GM12801 (cell line): ENCODE data around the gene FAM149A.

ENCODE experiments used
- TF ChIP-seq, protein P1 (sequence below): IDR thresholded peaks from one replicate; pipeline ENCODE4 v1.5.1; 2011; ENCODE audit warnings: control low read depth; ENCODE audit not compliant: insufficient read length; ENCODE audit errors: extremely low read depth

Gene FAM149A

GRCh38 chr4:186196063-186196462 is 91.6 kb downstream of the FAM149A start:
- TF ChIP-seq, protein P1, sequence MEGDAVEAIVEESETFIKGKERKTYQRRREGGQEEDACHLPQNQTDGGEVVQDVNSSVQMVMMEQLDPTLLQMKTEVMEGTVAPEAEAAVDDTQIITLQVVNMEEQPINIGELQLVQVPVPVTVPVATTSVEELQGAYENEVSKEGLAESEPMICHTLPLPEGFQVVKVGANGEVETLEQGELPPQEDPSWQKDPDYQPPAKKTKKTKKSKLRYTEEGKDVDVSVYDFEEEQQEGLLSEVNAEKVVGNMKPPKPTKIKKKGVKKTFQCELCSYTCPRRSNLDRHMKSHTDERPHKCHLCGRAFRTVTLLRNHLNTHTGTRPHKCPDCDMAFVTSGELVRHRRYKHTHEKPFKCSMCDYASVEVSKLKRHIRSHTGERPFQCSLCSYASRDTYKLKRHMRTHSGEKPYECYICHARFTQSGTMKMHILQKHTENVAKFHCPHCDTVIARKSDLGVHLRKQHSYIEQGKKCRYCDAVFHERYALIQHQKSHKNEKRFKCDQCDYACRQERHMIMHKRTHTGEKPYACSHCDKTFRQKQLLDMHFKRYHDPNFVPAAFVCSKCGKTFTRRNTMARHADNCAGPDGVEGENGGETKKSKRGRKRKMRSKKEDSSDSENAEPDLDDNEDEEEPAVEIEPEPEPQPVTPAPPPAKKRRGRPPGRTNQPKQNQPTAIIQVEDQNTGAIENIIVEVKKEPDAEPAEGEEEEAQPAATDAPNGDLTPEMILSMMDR, result no peak

- TF ChIP-seq, protein P1, result no peak
Observed at GRCh38 chr4:186200516-186200915, 96.0 kb downstream of the FAM149A start.

GRCh38 chr4:186201010-186201409 is 96.5 kb downstream of the FAM149A start:
- TF ChIP-seq, protein P1, result no peak

DNA sequence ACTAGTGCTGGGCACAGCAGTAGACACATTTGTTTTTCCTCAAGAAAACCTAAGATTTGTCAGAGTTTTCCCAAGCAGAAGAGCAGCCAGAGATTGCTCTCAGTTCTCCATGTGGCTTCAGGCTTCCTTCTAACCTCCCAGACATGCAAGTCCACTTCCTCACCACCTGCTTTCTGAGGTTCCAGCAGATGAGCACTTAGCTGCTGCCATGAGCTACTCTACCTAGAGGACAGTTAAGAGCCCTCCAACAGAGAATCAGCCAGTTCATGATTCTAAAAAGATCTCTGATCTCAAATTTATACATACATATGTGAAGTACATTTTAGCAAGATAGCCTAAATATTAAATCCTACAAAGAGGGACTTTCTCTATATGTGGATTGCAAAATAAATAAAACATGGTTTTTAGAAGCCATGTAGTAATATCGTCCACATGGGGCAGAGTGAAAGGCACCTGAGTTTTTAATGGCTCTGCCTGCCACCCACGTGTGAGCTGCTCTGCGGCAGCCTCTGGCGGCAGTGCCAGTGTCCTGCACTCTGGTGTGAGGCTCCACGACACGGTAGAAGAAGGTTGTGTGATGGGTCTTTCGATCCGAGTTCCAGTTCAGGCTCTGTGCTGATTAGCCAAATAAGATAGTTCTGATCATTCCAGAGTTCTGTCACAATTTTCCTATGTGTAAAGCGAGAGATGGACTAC is 97.2 kb downstream of the FAM149A start:
- TF ChIP-seq, protein P1, result no peak

- TF ChIP-seq, protein P1, result no peak
Observed at GRCh38 chr4:186202490-186203140, 98.1 kb downstream of the FAM149A start.

- TF ChIP-seq, protein P1, result no peak
Observed at GRCh38 chr4:186203406-186203805, 98.9 kb downstream of the FAM149A start.

DNA sequence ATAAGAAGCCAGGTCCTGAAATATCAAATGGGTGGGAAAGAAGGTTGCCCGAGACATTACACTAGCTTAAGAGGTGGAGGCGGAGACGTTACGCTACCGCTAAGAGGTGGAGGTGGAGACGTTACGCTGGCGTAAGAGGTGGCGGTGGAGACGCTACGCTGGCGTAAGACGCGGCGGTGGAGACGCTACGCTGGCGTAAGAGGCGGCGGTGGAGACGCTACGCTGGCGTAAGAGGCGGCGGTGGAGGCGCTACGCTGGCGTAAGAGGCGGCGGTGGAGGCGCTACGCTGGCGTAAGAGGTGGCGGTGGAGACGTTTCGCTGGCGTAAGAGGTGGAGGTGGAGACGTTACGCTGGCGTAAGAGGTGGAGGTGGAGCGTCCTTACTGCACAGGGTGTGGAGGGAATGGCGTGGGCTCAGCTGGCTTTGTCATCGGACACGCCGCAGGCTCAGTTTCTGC is 99.6 kb downstream of the FAM149A start:
- TF ChIP-seq, protein P1, result no peak
